Endothelial cell (in vitro differentiated cells): ENCODE measurements around the gene CUL7. TPM values are rescaled to one million over a fixed set of nuclear protein-coding genes. Genes with fewer than 3 reads are reported as not detected.
A peak's percentile ranks its signal among the peaks of the same experiment; 100 is the strongest.

ENCODE experiments used
- DNase-seq: peaks from one replicate; pipeline ENCODE4 v3.0.0; 2021; ENCODE audit warnings: low spot score
- H3K27ac Mint-ChIP-seq: one replicate; pipeline ENCODE4 v1.8.0; 2021; ENCODE audit warnings: mixed read lengths, inconsistent platforms; ENCODE audit not compliant: unreplicated experiment
- H3K27me3 Mint-ChIP-seq: one replicate; pipeline ENCODE4 v1.8.0; 2021; ENCODE audit warnings: mild to moderate bottlenecking, moderate library complexity, mixed read lengths, inconsistent platforms; ENCODE audit not compliant: unreplicated experiment
- H3K36me3 Mint-ChIP-seq: one replicate; pipeline ENCODE4 v1.8.0; 2021; ENCODE audit warnings: mild to moderate bottlenecking, low read depth, mixed read lengths, inconsistent platforms; ENCODE audit not compliant: unreplicated experiment
- H3K4me1 Mint-ChIP-seq: one replicate; pipeline ENCODE4 v1.8.0; 2021; ENCODE audit warnings: mild to moderate bottlenecking, mixed read lengths, inconsistent platforms; ENCODE audit not compliant: unreplicated experiment
- H3K4me3 Mint-ChIP-seq: one replicate; pipeline ENCODE4 v1.8.0; 2021; ENCODE audit warnings: mild to moderate bottlenecking, mixed read lengths, inconsistent platforms; ENCODE audit not compliant: unreplicated experiment
- H3K9me3 Mint-ChIP-seq: one replicate; pipeline ENCODE4 v1.8.0; 2021; ENCODE audit warnings: mixed read lengths, inconsistent platforms; ENCODE audit not compliant: unreplicated experiment
- total RNA-seq: library from RNA; stranded (reverse); fragmentation: NEBNext Ultra II Directional; extraction: Animal tissue kit (Norgen Biotek cat#: 25700); gene quantifications from one replicate; pipeline ENCODE4 v1.2.1, GENCODE V29; 2021; ENCODE audit not compliant: unreplicated experiment
- TF ChIP-seq, protein P1 (sequence below): fragments of 200-600 bp; sonication (generic); IDR thresholded peaks from one replicate; pipeline ENCODE4 v1.5.0; 2021; ENCODE audit warnings: antibody characterized with exemption; ENCODE audit not compliant: unreplicated experiment

The CUL7 gene
- total RNA-seq, 1 donor from 2014 or later: 42.2 TPM

DNA sequence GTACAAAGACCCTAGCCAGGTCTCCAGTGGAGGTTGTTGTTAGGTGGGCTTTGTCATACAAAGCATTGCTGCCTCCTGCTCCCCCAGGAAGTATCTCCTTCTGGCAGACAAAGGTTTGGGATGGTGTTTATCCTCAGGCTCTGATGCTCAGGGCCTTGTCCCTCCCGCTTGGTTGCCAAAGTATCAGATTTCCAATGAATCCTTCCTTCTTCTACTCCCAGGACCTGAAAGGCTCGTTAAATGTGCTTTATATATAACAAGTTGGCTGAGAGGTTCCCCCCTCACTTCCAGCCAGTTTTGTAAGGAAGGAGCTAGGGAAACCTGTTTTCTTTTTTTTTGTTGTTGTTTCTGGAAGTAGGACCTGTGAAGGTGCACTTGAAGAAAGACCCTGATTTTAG lies 36.9 kb upstream of the CUL7 start:
- peaks cover 4% of the 10 kb centered on the region for H3K27me3 Mint-ChIP-seq
- H3K27ac Mint-ChIP-seq: peak overlapping the region; percentile 79
- no peak overlapping the region for H3K4me3 Mint-ChIP-seq
- DNase-seq: no peak
- TF ChIP-seq, protein P1, sequence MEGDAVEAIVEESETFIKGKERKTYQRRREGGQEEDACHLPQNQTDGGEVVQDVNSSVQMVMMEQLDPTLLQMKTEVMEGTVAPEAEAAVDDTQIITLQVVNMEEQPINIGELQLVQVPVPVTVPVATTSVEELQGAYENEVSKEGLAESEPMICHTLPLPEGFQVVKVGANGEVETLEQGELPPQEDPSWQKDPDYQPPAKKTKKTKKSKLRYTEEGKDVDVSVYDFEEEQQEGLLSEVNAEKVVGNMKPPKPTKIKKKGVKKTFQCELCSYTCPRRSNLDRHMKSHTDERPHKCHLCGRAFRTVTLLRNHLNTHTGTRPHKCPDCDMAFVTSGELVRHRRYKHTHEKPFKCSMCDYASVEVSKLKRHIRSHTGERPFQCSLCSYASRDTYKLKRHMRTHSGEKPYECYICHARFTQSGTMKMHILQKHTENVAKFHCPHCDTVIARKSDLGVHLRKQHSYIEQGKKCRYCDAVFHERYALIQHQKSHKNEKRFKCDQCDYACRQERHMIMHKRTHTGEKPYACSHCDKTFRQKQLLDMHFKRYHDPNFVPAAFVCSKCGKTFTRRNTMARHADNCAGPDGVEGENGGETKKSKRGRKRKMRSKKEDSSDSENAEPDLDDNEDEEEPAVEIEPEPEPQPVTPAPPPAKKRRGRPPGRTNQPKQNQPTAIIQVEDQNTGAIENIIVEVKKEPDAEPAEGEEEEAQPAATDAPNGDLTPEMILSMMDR: no peak
- peaks cover 49% of the 10 kb centered on the region for H3K4me1 Mint-ChIP-seq
- no peaks in the 10 kb centered on the region for H3K9me3 Mint-ChIP-seq
- peaks cover 8% of the 10 kb centered on the region for H3K36me3 Mint-ChIP-seq

- Mint-ChIP-seq H3K36me3 (peaks cover 8% of the 10 kb centered on the region), H3K27me3 (peaks cover 4% of the 10 kb centered on the region), H3K27ac (peak overlapping the region; percentile 79), H3K4me1 (peaks cover 45% of the 10 kb centered on the region), H3K9me3 (no peaks in the 10 kb centered on the region), H3K4me3 (no peak overlapping the region)
- TF ChIP-seq, protein P1: no peak
- DNase-seq: no peak
Observed at GRCh38 chr6:43089874-43090558, 36.4 kb upstream of the CUL7 start.

DNA sequence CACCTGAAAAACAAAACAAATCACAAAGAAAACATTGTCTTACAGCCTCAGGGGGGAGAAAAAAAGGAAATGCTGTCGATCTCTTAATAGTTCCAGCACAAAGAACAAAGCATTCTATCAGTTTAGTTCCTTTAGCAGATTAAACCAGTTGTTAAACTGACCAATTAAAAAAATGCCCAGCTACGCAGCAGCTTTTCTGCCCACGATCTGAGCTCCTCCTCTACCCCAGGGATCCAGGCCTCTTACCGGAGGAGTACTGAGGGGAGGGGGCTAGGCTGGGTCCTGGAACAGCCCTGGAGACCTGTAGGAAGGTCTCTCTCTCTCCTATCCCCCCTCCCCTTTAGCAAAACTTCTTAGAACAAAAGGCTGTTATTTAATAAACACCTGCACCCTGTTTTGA lies 35.8 kb upstream of the CUL7 start:
- peaks cover 46% of the 10 kb centered on the region for H3K4me1 Mint-ChIP-seq
- H3K4me3 Mint-ChIP-seq: peak overlapping the region; percentile 31
- TF ChIP-seq, protein P1: no peak
- peaks cover 8% of the 10 kb centered on the region for H3K36me3 Mint-ChIP-seq
- H3K27ac Mint-ChIP-seq: peak overlapping the region; percentile 79
- H3K9me3 Mint-ChIP-seq: no peaks in the 10 kb centered on the region
- H3K27me3 Mint-ChIP-seq: peaks cover 4% of the 10 kb centered on the region
- no peak for DNase-seq

DNA sequence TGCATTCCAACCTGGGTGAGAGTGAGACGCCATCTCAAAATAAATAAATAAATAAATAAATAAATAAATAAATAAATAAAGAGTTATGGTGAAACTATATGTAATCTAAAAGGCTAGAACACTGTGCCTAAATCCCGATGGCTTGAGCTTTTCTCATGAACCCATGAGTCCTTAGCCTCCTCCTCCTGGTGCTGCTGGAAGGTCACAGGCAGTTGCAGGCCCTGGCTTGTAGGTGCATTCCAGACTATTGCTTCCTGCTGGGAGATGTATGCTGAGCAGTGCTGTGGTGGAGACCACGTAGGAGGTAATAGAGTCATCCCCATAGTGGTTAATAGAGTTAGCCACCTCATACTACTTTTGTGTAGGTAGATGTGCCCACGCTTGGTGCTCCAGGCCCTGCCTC lies 35.0 kb upstream of the CUL7 start:
- Mint-ChIP-seq H3K4me1 (peaks cover 43% of the 10 kb centered on the region), H3K4me3 (no peak overlapping the region), H3K27ac (peak overlapping the region; percentile 79), H3K9me3 (no peaks in the 10 kb centered on the region), H3K36me3 (peaks cover 3% of the 10 kb centered on the region), H3K27me3 (peaks cover 4% of the 10 kb centered on the region)
- TF ChIP-seq, protein P1: no peak
- DNase-seq: no peak

- H3K27ac Mint-ChIP-seq: no peak overlapping the region
- H3K4me3 Mint-ChIP-seq: no peak overlapping the region
- H3K9me3 Mint-ChIP-seq: no peaks in the 10 kb centered on the region
- TF ChIP-seq, protein P1: no peak
- DNase-seq: no peak
- H3K36me3 Mint-ChIP-seq: peaks cover under 1% of the 10 kb centered on the region
- peaks cover 6% of the 10 kb centered on the region for H3K27me3 Mint-ChIP-seq
- peaks cover 43% of the 10 kb centered on the region for H3K4me1 Mint-ChIP-seq
Observed at GRCh38 chr6:43086022-43086658, 32.5 kb upstream of the CUL7 start.
